Hepatocyte (in vitro differentiated cells): ENCODE results near the gene SMIM24. TPM values are rescaled to one million over a fixed set of nuclear protein-coding genes. Genes with fewer than 3 reads are reported as not detected.

Experiments used
- DNase-seq: peaks from one replicate; pipeline ENCODE4 v3.0.0-alpha.2; 2016; ENCODE audit warnings: low spot score
- H2AFZ ChIP-seq: fragments of 200-600 bp; sonication (generic); 2 replicates; pipeline ENCODE4 v1.6.0; 2016; ENCODE audit warnings: antibody characterized with exemption, mild to moderate bottlenecking
- H3K27ac ChIP-seq: fragments of 200-600 bp; sonication (generic); 2 replicates; pipeline ENCODE4 v1.5.1; 2016; ENCODE audit warnings: mild to moderate bottlenecking
- H3K27me3 ChIP-seq: fragments of 200-600 bp; sonication (generic); 2 replicates; pipeline ENCODE4 v1.6.1; 2016
- H3K36me3 ChIP-seq: fragments of 200-600 bp; sonication (generic); replicated peaks from 2 replicates; pipeline ENCODE4 v1.5.1; 2016; ENCODE audit warnings: low read depth; ENCODE audit not compliant: insufficient read depth
- H3K4me1 ChIP-seq: fragments of 200-600 bp; sonication (generic); 2 replicates; pipeline ENCODE4 v1.5.1; 2016; ENCODE audit warnings: mild to moderate bottlenecking, moderate library complexity; ENCODE audit not compliant: insufficient read depth
- H3K4me2 ChIP-seq: fragments of 200-600 bp; sonication (generic); 2 replicates; pipeline ENCODE4 v1.6.0; 2016
- H3K4me3 ChIP-seq: fragments of 200-600 bp; sonication (generic); 2 replicates; pipeline ENCODE4 v1.5.1; 2016; ENCODE audit warnings: mild to moderate bottlenecking
- H3K79me2 ChIP-seq: fragments of 200-600 bp; sonication (generic); 2 replicates; pipeline ENCODE4 v1.6.0; 2017; ENCODE audit warnings: mild to moderate bottlenecking
- H3K9me2 ChIP-seq: fragments of 200-600 bp; sonication (generic); replicated peaks from 2 replicates; pipeline ENCODE4 v1.6.0; 2017; ENCODE audit warnings: mild to moderate bottlenecking; ENCODE audit not compliant: insufficient read depth
- H3K9me3 ChIP-seq: fragments of 200-600 bp; sonication (generic); 2 replicates; pipeline ENCODE4 v1.5.1; 2016; ENCODE audit warnings: low read depth, mild to moderate bottlenecking
- H4K20me1 ChIP-seq: fragments of 200-600 bp; sonication (generic); 2 replicates; pipeline ENCODE4 v1.6.0; 2016; ENCODE audit warnings: mild to moderate bottlenecking; ENCODE audit not compliant: insufficient read depth, poor library complexity, severe bottlenecking
- EZH2 ChIP-seq: fragments of 200-600 bp; sonication (generic); IDR thresholded peaks from 2 replicates; pipeline ENCODE4 v1.6.1; 2016; ENCODE audit warnings: antibody characterized with exemption, mild to moderate bottlenecking, borderline replicate concordance
- EZH2phosphoT487 ChIP-seq: fragments of 200-600 bp; sonication (generic); IDR thresholded peaks from one replicate; pipeline ENCODE4 v1.6.1; 2018; ENCODE audit warnings: antibody characterized with exemption, mild to moderate bottlenecking, low read depth, moderate library complexity; ENCODE audit not compliant: unreplicated experiment, severe bottlenecking
- WGBS: methylation state at CpG from one replicate; pipeline ENCODE4 v1.1.6; 2016; ENCODE audit warnings: low lambda C conversion rate; ENCODE audit errors: missing lambda C conversion rate; 5-methylcytosine and 5-hydroxymethylcytosine counted together
- polyA plus RNA-seq: library from polyadenylated mRNA; unstranded; fragments of >200 nt; fragmentation: Nextera tagmentation; extraction: Ambion mirVana; gene quantifications from 2 replicates; pipeline ENCODE4 v1.2.1, GENCODE V29; 2016
- total RNA-seq: library from RNA; depleted of rRNA; stranded (reverse); fragments of >200 nt; gene quantifications from 2 replicates; pipeline ENCODE4 v1.2.3, GENCODE V29; 2014
- TF ChIP-seq, protein P1 (sequence below): fragments of 200-600 bp; sonication (generic); IDR thresholded peaks from 2 replicates; pipeline ENCODE4 v1.5.1; 2016; ENCODE audit warnings: antibody characterized with exemption, mild to moderate bottlenecking; ENCODE audit not compliant: poor library complexity

The SMIM24 gene
- total and polyA plus RNA-seq, 2 experiments from 2014 or later, result 81.2 to 151 TPM

DNA sequence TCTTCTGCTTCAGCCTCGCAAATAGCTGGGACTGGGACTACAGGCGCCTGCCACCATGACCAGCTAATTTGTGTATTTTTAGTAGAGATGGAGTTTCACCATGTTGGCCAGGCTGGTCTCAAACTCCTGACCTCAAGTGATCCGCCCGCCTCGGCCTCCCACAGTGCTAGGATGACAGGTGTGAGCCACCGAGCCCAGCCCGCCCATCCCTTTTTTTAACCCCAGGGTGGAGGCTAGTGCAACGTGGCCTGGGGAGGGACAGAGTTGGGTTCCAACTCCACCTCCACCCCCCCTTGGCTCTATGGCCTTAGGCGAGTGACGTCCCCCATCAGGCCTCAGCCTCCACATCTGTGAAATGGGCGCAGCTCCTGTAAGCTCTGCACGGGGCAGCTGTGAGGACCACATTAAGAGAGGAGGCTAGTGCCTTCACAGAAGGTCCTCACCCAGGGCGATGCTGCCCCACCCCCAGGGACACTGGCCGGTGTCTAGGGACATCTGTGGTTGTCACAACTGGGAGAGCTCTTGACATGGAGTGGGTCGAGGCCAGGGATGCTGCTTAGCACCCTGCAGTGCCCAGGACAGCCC, 37.7 kb downstream of the SMIM24 start:
- no peak overlapping the region for H3K27ac ChIP-seq
- H4K20me1 ChIP-seq, result no peaks in the 10 kb centered on the region
- DNase-seq, result no peak
- H3K4me2 ChIP-seq, result no peak overlapping the region
- H3K27me3 ChIP-seq, result no peaks in the 10 kb centered on the region
- TF ChIP-seq EZH2phosphoT487, result no peak
- no peak for TF ChIP-seq EZH2
- TF ChIP-seq, protein P1, sequence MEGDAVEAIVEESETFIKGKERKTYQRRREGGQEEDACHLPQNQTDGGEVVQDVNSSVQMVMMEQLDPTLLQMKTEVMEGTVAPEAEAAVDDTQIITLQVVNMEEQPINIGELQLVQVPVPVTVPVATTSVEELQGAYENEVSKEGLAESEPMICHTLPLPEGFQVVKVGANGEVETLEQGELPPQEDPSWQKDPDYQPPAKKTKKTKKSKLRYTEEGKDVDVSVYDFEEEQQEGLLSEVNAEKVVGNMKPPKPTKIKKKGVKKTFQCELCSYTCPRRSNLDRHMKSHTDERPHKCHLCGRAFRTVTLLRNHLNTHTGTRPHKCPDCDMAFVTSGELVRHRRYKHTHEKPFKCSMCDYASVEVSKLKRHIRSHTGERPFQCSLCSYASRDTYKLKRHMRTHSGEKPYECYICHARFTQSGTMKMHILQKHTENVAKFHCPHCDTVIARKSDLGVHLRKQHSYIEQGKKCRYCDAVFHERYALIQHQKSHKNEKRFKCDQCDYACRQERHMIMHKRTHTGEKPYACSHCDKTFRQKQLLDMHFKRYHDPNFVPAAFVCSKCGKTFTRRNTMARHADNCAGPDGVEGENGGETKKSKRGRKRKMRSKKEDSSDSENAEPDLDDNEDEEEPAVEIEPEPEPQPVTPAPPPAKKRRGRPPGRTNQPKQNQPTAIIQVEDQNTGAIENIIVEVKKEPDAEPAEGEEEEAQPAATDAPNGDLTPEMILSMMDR, result no peak
- 95% methylated on average over 15 of the region's 15 CpGs for WGBS
- no peaks in the 10 kb centered on the region for H3K9me2 ChIP-seq
- no peaks in the 10 kb centered on the region for H3K79me2 ChIP-seq
- peaks cover 5% of the 10 kb centered on the region for H3K4me1 ChIP-seq
- H2AFZ ChIP-seq, result no peak overlapping the region
- no peaks in the 10 kb centered on the region for H3K9me3 ChIP-seq
- no peak overlapping the region for H3K4me3 ChIP-seq
- H3K36me3 ChIP-seq, result no peaks in the 10 kb centered on the region

DNA sequence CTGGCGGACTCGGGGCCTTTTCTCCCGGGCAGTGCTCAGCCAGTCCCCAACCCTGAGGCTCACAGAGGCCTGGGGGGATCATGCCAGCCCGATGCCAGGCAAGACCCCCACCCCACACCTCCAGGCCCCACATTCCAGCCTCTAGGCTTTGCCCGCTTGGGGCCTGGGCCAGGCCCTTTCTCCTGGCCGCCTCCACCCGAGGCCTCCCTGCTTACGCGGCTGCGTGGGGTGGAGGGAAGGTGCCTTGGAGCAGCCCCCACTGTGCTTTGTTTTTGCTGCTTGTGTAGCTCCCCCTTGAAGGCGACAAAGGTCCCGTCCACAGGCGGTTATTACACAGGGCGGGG, 38.4 kb downstream of the SMIM24 start:
- DNase-seq, result no peak
- Histone ChIP-seq H3K36me3 (no peaks in the 10 kb centered on the region), H2AFZ (no peak overlapping the region), H3K9me2 (no peaks in the 10 kb centered on the region), H3K27me3 (no peaks in the 10 kb centered on the region), H3K79me2 (no peaks in the 10 kb centered on the region), H4K20me1 (no peaks in the 10 kb centered on the region), H3K9me3 (no peaks in the 10 kb centered on the region), H3K4me3 (no peak overlapping the region), H3K4me1 (peaks cover 5% of the 10 kb centered on the region), H3K27ac (no peak overlapping the region), H3K4me2 (no peak overlapping the region)
- no peak for TF ChIP-seq EZH2phosphoT487
- no peak for TF ChIP-seq EZH2
- TF ChIP-seq, protein P1, result no peak
- WGBS, result 72% methylated on average over 14 of the region's 14 CpGs

DNA sequence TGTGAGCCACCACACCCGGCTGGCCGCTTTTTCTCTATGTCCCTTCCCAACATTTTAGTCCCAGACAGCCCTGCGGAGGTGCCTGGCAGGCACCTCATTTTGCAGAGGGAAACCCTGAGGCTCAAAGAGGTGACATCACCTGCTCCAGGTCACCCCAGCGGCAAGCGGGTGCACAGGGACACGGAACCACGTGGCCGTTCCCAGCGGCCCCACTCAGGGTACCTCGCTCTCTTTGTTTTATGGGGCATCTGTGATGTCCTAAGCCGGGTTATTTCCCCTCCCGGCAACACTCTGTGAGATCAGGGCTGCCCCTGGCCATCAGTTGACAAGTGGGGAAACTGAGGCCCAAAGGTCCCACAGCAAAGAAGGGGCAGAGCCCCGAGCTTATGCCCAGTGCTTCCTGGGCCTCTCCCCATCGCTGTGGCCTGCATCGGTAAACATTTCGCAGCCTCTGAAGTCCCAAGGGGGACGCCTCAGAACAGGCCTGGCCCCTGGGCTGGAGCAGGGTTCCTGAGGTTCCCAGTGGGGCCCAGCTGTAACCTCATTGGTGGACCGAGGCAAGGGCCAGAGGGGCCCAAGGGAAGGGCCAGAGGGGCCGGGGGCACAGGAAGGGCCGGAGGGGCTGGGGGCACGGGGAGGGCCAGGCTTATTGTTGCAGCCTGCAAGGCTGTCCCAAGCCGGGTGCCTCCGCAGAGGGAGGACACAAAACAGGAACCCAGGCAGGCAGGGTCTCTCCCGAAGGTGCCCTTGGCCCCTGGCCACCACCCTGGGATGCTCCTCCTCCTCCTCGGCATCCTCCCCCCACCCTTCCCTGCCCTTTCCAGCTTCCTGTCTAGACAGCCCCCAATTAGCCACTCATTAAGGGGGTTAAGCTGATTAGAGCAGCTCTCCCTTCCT, 39.0 kb downstream of the SMIM24 start:
- 88% methylated on average over 18 of the region's 25 CpGs for WGBS
- H3K4me2 ChIP-seq, result no peak overlapping the region
- H3K9me3 ChIP-seq, result no peaks in the 10 kb centered on the region
- H3K79me2 ChIP-seq, result no peaks in the 10 kb centered on the region
- peaks cover 5% of the 10 kb centered on the region for H3K4me1 ChIP-seq
- H2AFZ ChIP-seq, result no peak overlapping the region
- no peaks in the 10 kb centered on the region for H4K20me1 ChIP-seq
- TF ChIP-seq EZH2 (no peak), EZH2phosphoT487 (no peak)
- TF ChIP-seq, protein P1, result no peak
- no peaks in the 10 kb centered on the region for H3K36me3 ChIP-seq
- no peak overlapping the region for H3K4me3 ChIP-seq
- H3K9me2 ChIP-seq, result no peaks in the 10 kb centered on the region
- DNase-seq, result no peak
- no peak overlapping the region for H3K27ac ChIP-seq
- H3K27me3 ChIP-seq, result no peaks in the 10 kb centered on the region
